ENCODE measurements around the gene NRIP2. TPM values are rescaled to one million over a fixed set of nuclear protein-coding genes. Genes with fewer than 3 reads are reported as not detected.

Gene NRIP2
- total and polyA plus RNA-seq, 10 of the 15 experiments (the other 5 are each of a cell fraction or from before 2014, with no cell fraction given) = 0.04 to 0.83 (median 0.42) TPM; not detected in 7

DNA sequence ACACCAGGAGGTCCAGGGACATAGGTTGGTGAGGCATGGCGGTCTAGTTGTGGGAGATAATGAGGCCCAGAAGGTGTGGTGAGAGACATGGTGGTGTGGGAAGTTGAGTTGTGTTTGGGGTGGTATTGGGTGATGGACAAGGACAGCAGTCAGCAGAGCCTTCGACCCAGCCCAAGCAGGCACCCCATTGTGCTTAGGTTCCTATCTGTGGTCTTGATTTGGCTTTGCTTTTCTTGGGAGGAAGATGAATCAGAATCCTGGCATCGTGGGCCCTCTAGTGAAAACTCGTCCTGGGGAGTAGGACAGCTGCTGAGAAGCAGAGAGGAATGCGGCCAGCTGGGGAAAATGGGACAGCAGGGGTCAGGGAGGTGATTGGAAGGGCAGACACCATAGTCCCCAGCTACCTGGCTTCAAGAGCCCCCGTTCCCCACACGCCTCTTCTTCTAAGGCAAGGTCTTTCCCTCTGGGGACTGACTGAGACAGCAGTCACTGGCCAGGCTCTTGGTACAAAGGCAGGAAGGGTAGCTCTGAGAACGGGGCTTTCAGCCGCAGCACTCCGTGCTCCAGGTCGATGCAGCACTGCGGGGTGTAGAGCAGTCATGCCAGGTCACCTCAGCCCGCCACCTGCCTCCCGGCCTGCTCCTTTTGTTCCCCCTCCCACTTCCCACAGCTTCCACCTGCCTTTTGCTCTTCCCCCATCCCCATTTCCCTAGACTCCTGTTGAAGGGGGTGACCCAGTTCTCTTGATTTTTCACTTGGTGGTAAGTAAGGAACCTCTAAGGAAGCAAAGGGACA lies 7.9 kb downstream of the NRIP2 start (continued):
- TF ChIP-seq, protein P1, sequence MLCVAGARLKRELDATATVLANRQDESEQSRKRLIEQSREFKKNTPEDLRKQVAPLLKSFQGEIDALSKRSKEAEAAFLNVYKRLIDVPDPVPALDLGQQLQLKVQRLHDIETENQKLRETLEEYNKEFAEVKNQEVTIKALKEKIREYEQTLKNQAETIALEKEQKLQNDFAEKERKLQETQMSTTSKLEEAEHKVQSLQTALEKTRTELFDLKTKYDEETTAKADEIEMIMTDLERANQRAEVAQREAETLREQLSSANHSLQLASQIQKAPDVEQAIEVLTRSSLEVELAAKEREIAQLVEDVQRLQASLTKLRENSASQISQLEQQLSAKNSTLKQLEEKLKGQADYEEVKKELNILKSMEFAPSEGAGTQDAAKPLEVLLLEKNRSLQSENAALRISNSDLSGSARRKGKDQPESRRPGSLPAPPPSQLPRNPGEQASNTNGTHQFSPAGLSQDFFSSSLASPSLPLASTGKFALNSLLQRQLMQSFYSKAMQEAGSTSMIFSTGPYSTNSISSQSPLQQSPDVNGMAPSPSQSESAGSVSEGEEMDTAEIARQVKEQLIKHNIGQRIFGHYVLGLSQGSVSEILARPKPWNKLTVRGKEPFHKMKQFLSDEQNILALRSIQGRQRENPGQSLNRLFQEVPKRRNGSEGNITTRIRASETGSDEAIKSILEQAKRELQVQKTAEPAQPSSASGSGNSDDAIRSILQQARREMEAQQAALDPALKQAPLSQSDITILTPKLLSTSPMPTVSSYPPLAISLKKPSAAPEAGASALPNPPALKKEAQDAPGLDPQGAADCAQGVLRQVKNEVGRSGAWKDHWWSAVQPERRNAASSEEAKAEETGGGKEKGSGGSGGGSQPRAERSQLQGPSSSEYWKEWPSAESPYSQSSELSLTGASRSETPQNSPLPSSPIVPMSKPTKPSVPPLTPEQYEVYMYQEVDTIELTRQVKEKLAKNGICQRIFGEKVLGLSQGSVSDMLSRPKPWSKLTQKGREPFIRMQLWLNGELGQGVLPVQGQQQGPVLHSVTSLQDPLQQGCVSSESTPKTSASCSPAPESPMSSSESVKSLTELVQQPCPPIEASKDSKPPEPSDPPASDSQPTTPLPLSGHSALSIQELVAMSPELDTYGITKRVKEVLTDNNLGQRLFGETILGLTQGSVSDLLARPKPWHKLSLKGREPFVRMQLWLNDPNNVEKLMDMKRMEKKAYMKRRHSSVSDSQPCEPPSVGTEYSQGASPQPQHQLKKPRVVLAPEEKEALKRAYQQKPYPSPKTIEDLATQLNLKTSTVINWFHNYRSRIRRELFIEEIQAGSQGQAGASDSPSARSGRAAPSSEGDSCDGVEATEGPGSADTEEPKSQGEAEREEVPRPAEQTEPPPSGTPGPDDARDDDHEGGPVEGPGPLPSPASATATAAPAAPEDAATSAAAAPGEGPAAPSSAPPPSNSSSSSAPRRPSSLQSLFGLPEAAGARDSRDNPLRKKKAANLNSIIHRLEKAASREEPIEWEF (IDR thresholded peaks at IDR 0.05; ENCODE audit: insufficient replicate concordance, low read depth, low read length) = no peak

DNA sequence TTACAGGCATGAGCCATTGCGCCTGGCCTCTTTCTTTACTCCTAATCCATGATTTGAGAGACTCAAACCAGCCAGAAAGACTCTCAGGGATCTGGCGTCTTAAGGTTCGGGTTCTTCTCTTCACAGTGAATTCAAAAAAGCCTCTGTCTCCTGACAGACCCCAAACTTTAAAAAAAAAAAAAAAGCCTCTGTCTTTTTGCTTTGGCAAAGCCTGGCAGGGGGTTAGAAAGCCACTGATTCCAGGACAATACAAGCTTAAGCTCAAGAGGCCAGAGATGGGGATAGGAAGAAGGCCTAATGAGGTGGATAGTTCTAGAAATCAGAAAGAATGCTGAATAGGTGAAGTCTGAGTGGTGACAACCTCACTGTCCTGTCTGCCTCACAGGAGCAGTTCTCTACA lies 8.8 kb downstream of the NRIP2 start:
- no peak overlapping the region for H2AFZ ChIP-seq (ENCODE audit: control insufficient read depth, low read depth, low read length)
- RAD21 ChIA-PET (ENCODE audit: unreplicated experiment) = no interaction called here
- peaks cover 5 to 18% of the 10 kb centered on the region in 2 experiments for H3K36me3 ChIP-seq (ENCODE audit: control insufficient read depth in 2 of 2, insufficient read depth in 2 of 2, low read length in 1 of 2)
- intact Hi-C loops (cut with micrococcal nuclease; ENCODE audit: unreplicated experiment) = no loop called here
- H3K27ac ChIP-seq (ENCODE audit: control insufficient read depth, insufficient read depth) = no peak overlapping the region
- H3K4me3 ChIP-seq = no peak overlapping the region
- WGBS (ENCODE audit: insufficient coverage, insufficient replicate concordance, low lambda C conversion rate, missing lambda C conversion rate) = 92% methylated on average over 3 of the region's 3 CpGs
- in situ Hi-C loops (cut with MboI) = no loop called here
- CTCF ChIA-PET = no interaction called here
- no peak overlapping the region for H3K4me2 ChIP-seq (ENCODE audit: control insufficient read depth, insufficient read depth)
- POLR2A ChIA-PET = interaction anchor here (0.7 kb wide), 2 partner anchors 26 to 948 kb away, joined by 3 read pairs; no protein-coding TSS in a partner anchor
- ATAC-seq (no peak), DNase-seq (ENCODE audit: low read depth, low spot score) (no peak), FAIRE-seq (no peak)
- no peaks in the 10 kb centered on the region for H3K27me3 ChIP-seq (replicated peaks in 1 of 2; ENCODE audit: control insufficient read depth in 2 of 2, insufficient read depth in 2 of 2, low read length in 1 of 2)
- SMC1A ChIA-PET (ENCODE audit: uncharacterized antibody, unreplicated experiment) = no interaction called here
- TF ChIP-seq HDAC2 (IDR thresholded peaks at IDR 0.05) = no peak
- TF ChIP-seq, protein P2, sequence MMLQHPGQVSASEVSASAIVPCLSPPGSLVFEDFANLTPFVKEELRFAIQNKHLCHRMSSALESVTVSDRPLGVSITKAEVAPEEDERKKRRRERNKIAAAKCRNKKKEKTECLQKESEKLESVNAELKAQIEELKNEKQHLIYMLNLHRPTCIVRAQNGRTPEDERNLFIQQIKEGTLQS (IDR thresholded peaks at IDR 0.05; ENCODE audit: borderline replicate concordance, extremely low read depth, low read depth, low read length) = no peak
- no peak for TF ChIP-seq MXI1 (IDR thresholded peaks at IDR 0.05; ENCODE audit: low read depth, low read length)
- TF ChIP-seq MTA3 (IDR thresholded peaks at IDR 0.05; ENCODE audit: borderline replicate concordance, low read length) = no peak
- no peak for TF ChIP-seq RFX5 (IDR thresholded peaks at IDR 0.05; ENCODE audit: low read depth, low read length)
- TF ChIP-seq, protein P3, sequence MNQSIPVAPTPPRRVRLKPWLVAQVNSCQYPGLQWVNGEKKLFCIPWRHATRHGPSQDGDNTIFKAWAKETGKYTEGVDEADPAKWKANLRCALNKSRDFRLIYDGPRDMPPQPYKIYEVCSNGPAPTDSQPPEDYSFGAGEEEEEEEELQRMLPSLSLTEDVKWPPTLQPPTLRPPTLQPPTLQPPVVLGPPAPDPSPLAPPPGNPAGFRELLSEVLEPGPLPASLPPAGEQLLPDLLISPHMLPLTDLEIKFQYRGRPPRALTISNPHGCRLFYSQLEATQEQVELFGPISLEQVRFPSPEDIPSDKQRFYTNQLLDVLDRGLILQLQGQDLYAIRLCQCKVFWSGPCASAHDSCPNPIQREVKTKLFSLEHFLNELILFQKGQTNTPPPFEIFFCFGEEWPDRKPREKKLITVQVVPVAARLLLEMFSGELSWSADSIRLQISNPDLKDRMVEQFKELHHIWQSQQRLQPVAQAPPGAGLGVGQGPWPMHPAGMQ (IDR thresholded peaks at IDR 0.05; ENCODE audit: borderline replicate concordance) = no peak
- TF ChIP-seq NFYB (IDR thresholded peaks at IDR 0.05; ENCODE audit: insufficient read depth, low read depth, low read length) = no peak
- TF ChIP-seq CBFB (IDR thresholded peaks at IDR 0.05; ENCODE audit: low read depth) = no peak
- no peak for TF ChIP-seq PAX8 (IDR thresholded peaks at IDR 0.05)
- TF ChIP-seq, protein P4, sequence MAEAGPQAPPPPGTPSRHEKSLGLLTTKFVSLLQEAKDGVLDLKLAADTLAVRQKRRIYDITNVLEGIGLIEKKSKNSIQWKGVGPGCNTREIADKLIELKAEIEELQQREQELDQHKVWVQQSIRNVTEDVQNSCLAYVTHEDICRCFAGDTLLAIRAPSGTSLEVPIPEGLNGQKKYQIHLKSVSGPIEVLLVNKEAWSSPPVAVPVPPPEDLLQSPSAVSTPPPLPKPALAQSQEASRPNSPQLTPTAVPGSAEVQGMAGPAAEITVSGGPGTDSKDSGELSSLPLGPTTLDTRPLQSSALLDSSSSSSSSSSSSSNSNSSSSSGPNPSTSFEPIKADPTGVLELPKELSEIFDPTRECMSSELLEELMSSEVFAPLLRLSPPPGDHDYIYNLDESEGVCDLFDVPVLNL (IDR thresholded peaks at IDR 0.05; ENCODE audit: low read depth, low read length) = no peak
- H3K79me2 ChIP-seq (ENCODE audit: control insufficient read depth, insufficient read depth, low read length) = no peaks in the 10 kb centered on the region
- H4K20me1 ChIP-seq (ENCODE audit: control insufficient read depth, insufficient read depth) = no peaks in the 10 kb centered on the region; the same call in 1 of the 2 replicates
- H3K9me3 ChIP-seq (replicated peaks; ENCODE audit: control insufficient read depth, insufficient read depth, low read length) = no peaks in the 10 kb centered on the region
- no peaks in the 10 kb centered on the region for H3K4me1 ChIP-seq (ENCODE audit: control insufficient read depth, insufficient read depth, low read length)
- BruUV-seq (replicated peaks) = TSS peak; percentile 9
- no peak overlapping the region for H3K9ac ChIP-seq (ENCODE audit: control insufficient read depth, insufficient read depth, low read length)
